ENCODE measurements around the gene MSH2.

Gene MSH2

GRCh38 chr2:47490406-47490805 lies 87.5 kb downstream of the MSH2 start:
- no peak for DNase-seq (ENCODE audit: low read depth)
- no peak for TF ChIP-seq CTCF (IDR thresholded peaks at IDR 0.05; ENCODE audit: insufficient read depth, low read depth, low read length, missing control alignments)
- H3K4me3 ChIP-seq (ENCODE audit: low read depth, low read length) = no peak overlapping the region

- TF ChIP-seq CTCF (IDR thresholded peaks at IDR 0.05; ENCODE audit: insufficient read depth, low read depth, low read length, missing control alignments) = no peak
- no peak for DNase-seq (ENCODE audit: low read depth)
- no peak overlapping the region for H3K4me3 ChIP-seq (ENCODE audit: low read depth, low read length)
These were observed 90.5 kb downstream of the MSH2 start for GRCh38 chr2:47493317-47494035.

- no peak overlapping the region for H3K4me3 ChIP-seq (ENCODE audit: low read depth, low read length)
- no peak for TF ChIP-seq CTCF (IDR thresholded peaks at IDR 0.05; ENCODE audit: insufficient read depth, low read depth, low read length, missing control alignments)
- DNase-seq (ENCODE audit: low read depth) = no peak
These were observed 91.5 kb downstream of the MSH2 start for GRCh38 chr2:47494267-47495130.

- DNase-seq (ENCODE audit: low read depth) = no peak
- TF ChIP-seq CTCF (IDR thresholded peaks at IDR 0.05; ENCODE audit: insufficient read depth, low read depth, low read length, missing control alignments) = no peak
- H3K4me3 ChIP-seq (ENCODE audit: low read depth, low read length) = no peak overlapping the region
These were observed 95.0 kb downstream of the MSH2 start for GRCh38 chr2:47497843-47498460.

GRCh38 chr2:47499093-47499492 lies 96.1 kb downstream of the MSH2 start:
- TF ChIP-seq CTCF (IDR thresholded peaks at IDR 0.05; ENCODE audit: insufficient read depth, low read depth, low read length, missing control alignments) = no peak
- no peak for DNase-seq (ENCODE audit: low read depth)
- H3K4me3 ChIP-seq (ENCODE audit: low read depth, low read length) = no peak overlapping the region

GRCh38 chr2:47499621-47500309 lies 96.8 kb downstream of the MSH2 start:
- no peak overlapping the region for H3K4me3 ChIP-seq (ENCODE audit: low read depth, low read length)
- no peak for TF ChIP-seq CTCF (IDR thresholded peaks at IDR 0.05; ENCODE audit: insufficient read depth, low read depth, low read length, missing control alignments)
- DNase-seq (ENCODE audit: low read depth) = no peak

Data from GM12865 (cell line).